HFFc6 (cell line): ENCODE data around the gene BICRAL. TPM values are rescaled to one million over a fixed set of nuclear protein-coding genes. Genes with fewer than 3 reads are reported as not detected.

ENCODE experiments used
- DNase-seq: peaks from one replicate; pipeline ENCODE4 v3.0.0-alpha.2; 2018
- H3K27ac Mint-ChIP-seq: 2 replicates; pipeline ENCODE4 v1.8.0; 2020; ENCODE audit warnings: mild to moderate bottlenecking, mixed read lengths
- H3K27me3 Mint-ChIP-seq: 2 replicates; pipeline ENCODE4 v1.8.0; 2021; ENCODE audit warnings: mild to moderate bottlenecking, moderate library complexity, mixed read lengths; ENCODE audit not compliant: insufficient read depth
- H3K36me3 Mint-ChIP-seq: 2 replicates; pipeline ENCODE4 v1.8.0; 2021; ENCODE audit warnings: low read depth, mixed read lengths
- H3K4me1 Mint-ChIP-seq: 2 replicates; pipeline ENCODE4 v1.8.0; 2020; ENCODE audit warnings: low read depth, mixed read lengths
- H3K4me3 Mint-ChIP-seq: 2 replicates; pipeline ENCODE4 v1.8.0; 2020; ENCODE audit warnings: mild to moderate bottlenecking, moderate library complexity, mixed read lengths
- H3K9me3 Mint-ChIP-seq: 2 replicates; pipeline ENCODE4 v1.8.0; 2020; ENCODE audit warnings: mild to moderate bottlenecking, mixed read lengths
- CTCF ChIP-seq: fragments of 200-600 bp; sonication (generic); IDR thresholded peaks from 2 replicates; pipeline ENCODE4 v1.5.0; 2021; ENCODE audit warnings: antibody characterized with exemption, mild to moderate bottlenecking
- total RNA-seq, 6 experiments: library from RNA; stranded (reverse); fragmentation: NEBNext Ultra II Directional; extraction: Animal tissue kit (Norgen Biotek cat#: 25700); gene quantifications; 2 replicates in 1 of 6; 3 replicates in 5 of 6; pipeline ENCODE4 v1.2.3, GENCODE V29; 2021

The BICRAL gene
- total RNA-seq, 6 experiments from 2014 or later, result 8.0 to 9.8 (median 9.4) TPM

GRCh38 chr6:42748203-42748898 is 33.5 kb upstream of the BICRAL start:
- H3K9me3 Mint-ChIP-seq, result no peaks in the 10 kb centered on the region
- peak overlapping the region; percentile 91 for H3K27ac Mint-ChIP-seq
- H3K27me3 Mint-ChIP-seq, result peaks cover 1% of the 10 kb centered on the region; the same call in 1 of the 2 replicates
- H3K36me3 Mint-ChIP-seq, result peaks cover 15% of the 10 kb centered on the region
- no peak for TF ChIP-seq CTCF
- peaks cover 30% of the 10 kb centered on the region for H3K4me1 Mint-ChIP-seq
- H3K4me3 Mint-ChIP-seq, result peak overlapping the region; percentile 93
- DNase-seq, result no peak

DNA sequence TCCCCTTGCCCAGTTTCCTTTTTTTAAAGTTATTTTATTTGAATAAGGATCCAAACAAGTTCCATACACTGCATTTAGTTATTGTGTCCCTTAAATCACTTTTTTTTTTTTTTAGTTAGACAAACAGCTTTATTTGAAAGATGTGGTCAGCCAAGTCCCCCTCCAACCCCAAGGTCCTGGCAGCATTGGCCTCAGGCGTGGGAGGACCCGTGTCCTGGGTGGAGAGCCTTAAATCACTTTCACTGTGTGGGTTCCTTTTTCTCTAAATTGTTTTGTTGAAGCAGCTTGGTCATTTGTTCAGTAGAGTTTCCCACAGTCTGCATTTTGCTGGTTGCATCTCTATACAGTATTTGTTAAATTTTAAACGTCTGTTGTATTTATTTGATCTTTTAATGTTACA is 30.8 kb upstream of the BICRAL start:
- H3K9me3 Mint-ChIP-seq, result no peaks in the 10 kb centered on the region
- peaks cover 1% of the 10 kb centered on the region; the same call in 1 of the 2 replicates for H3K27me3 Mint-ChIP-seq
- peaks cover 20% of the 10 kb centered on the region for H3K4me1 Mint-ChIP-seq
- DNase-seq, result no peak
- no peak overlapping the region for H3K27ac Mint-ChIP-seq
- no peak for TF ChIP-seq CTCF
- H3K4me3 Mint-ChIP-seq, result no peak overlapping the region
- H3K36me3 Mint-ChIP-seq, result peaks cover 4% of the 10 kb centered on the region; the same call in 1 of the 2 replicates

DNA sequence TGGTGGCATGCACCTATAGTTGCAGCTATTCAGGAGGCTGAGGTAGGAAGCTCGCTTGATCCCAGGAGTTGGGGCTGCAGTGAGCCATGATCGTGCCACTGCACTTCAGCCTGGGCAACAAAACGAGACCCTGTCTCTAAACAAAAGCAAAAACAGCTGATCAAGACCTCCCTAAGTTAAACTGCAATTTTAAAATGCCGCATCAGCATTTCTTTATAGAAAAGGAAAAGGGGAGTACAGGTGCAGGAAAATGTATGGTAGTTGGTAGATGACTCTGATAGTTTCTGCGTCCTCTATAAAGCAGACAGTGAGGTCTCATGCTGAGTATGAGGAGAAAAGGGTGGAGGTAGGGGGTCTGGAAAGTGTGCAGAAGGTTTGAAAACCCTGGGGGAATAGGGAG is 27.1 kb upstream of the BICRAL start:
- 0 out of 2 replicates have a peak, but pooled peaks cover 4% of the 10 kb centered on the region for H3K36me3 Mint-ChIP-seq
- no peaks in the 10 kb centered on the region for H3K4me1 Mint-ChIP-seq
- H3K27me3 Mint-ChIP-seq, result peaks cover 1% of the 10 kb centered on the region; the same call in 1 of the 2 replicates
- H3K4me3 Mint-ChIP-seq, result no peak overlapping the region
- H3K27ac Mint-ChIP-seq, result no peak overlapping the region
- no peak for DNase-seq
- no peaks in the 10 kb centered on the region for H3K9me3 Mint-ChIP-seq
- TF ChIP-seq CTCF, result no peak

- no peaks in the 10 kb centered on the region for H3K4me1 Mint-ChIP-seq
- no peak overlapping the region for H3K27ac Mint-ChIP-seq
- 0 out of 2 replicates have a peak, but pooled peaks cover 4% of the 10 kb centered on the region for H3K36me3 Mint-ChIP-seq
- DNase-seq, result no peak
- TF ChIP-seq CTCF, result no peak
- H3K27me3 Mint-ChIP-seq, result peaks cover 1% of the 10 kb centered on the region; the same call in 1 of the 2 replicates
- H3K4me3 Mint-ChIP-seq, result no peak overlapping the region
- H3K9me3 Mint-ChIP-seq, result no peaks in the 10 kb centered on the region
Observed at GRCh38 chr6:42756722-42757121, 25.1 kb upstream of the BICRAL start.

- TF ChIP-seq CTCF, result no peak
- Mint-ChIP-seq H3K9me3 (no peaks in the 10 kb centered on the region), H3K4me3 (no peak overlapping the region), H3K36me3 (no peaks in the 10 kb centered on the region), H3K27me3 (no peaks in the 10 kb centered on the region), H3K27ac (no peak overlapping the region), H3K4me1 (no peaks in the 10 kb centered on the region)
- DNase-seq, result no peak
Observed at GRCh38 chr6:42758756-42759430, 23.0 kb upstream of the BICRAL start.
